GM12891 (cell line): ENCODE data around the gene MAPK1IP1L. TPM values are rescaled to one million over a fixed set of nuclear protein-coding genes. Genes with fewer than 3 reads are reported as not detected.
"Not testable (repeated sequence)": the region's sequence is repeated elsewhere in the genome, so short reads cannot be mapped to it uniquely, and the experiment has no call there.

ENCODE experiments used
- DNase-seq: peaks from one replicate; pipeline ENCODE4 v3.0.0; 2011; ENCODE audit warnings: low spot score; ENCODE audit not compliant: insufficient read length
- FAIRE-seq: peaks from 2 replicates; lab custom pipeline; 2011; peaks lifted over from hg19 to GRCh38; lab: Jason Lieb, UNC
- PAX5 ChIP-seq: IDR thresholded peaks from 2 replicates; pipeline ENCODE4 v1.6.1; 2011; ENCODE audit warnings: low read length, moderate library complexity, mild to moderate bottlenecking; ENCODE audit not compliant: insufficient read depth, severe bottlenecking
- POLR2A ChIP-seq: IDR thresholded peaks from 2 replicates; pipeline ENCODE4 v1.6.1; 2011; ENCODE audit warnings: low read depth, low read length, control low read depth
- POLR2AphosphoS5 ChIP-seq: IDR thresholded peaks from 2 replicates; pipeline ENCODE4 v1.6.1; 2011; ENCODE audit warnings: low read depth, low read length, control low read depth
- POU2F2 ChIP-seq: IDR thresholded peaks from 2 replicates; pipeline ENCODE4 v1.6.1; 2011; ENCODE audit warnings: low read depth, mild to moderate bottlenecking, control low read depth, low read length, moderate library complexity
- SPI1 ChIP-seq: IDR thresholded peaks from 2 replicates; pipeline ENCODE4 v1.6.1; 2011; ENCODE audit warnings: low read depth, low read length, control low read depth
- TAF1 ChIP-seq: IDR thresholded peaks from 2 replicates; pipeline ENCODE4 v1.6.1; 2011; ENCODE audit warnings: low read depth, low read length, control low read depth
- polyA plus RNA-seq: library from polyadenylated mRNA; unstranded; fragments of >200 nt; gene quantifications from one replicate; pipeline ENCODE4 v1.2.1, GENCODE V29; 2012; ENCODE audit warnings: low read depth, missing spikeins, inconsistent platforms; ENCODE audit not compliant: missing spikeins

Gene MAPK1IP1L
- 59.6 TPM for polyA plus RNA-seq

DNA sequence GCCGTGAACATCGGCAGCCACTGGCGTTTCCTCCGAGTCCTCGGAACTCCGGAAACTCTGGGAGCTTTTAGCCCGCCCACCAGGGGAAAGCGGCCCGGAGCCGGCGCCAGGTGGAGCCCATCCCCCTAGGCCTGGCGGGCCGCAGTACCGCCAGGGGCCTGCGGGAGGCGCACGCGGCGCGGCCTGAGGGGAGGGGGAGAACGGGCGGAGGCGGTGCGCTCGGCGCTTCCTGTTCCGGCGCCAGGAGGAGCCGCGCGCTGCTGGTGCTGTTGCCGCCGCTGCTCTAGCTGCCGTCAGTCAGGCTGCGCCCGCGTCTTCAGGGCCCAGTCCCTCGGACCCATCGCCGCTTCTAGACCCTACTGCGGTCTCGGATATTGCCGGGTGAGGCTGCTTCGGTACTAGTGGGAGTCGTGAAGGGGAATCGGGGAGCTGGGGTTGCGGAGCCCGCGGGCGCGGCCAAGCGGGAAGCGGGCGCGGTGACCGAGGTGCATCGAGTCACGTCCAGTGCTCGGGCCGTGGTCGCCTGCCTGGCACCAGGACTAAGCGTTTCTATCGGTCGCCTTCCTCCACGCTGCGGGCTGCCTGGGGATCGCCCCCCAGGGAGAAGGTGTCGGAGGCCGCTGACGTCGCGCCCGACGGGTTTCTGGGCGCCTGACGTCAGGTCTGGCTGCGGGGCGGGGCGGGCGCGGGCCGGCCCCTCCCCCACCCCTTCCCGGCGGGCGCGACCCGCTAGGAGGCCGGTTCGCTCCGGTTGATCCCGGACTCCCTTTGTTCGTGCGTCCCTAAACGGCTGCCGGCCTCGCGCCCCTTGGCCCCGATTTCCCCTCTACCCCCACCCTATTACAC, at the start of gene MAPK1IP1L:
TSS of gene MAPK1IP1L (plus strand) at position 225 of the 846 bp plus-strand sequence. CDS start 10,037 bp downstream, outside the sequence.
- peak; percentile 98 for FAIRE-seq
- DNase-seq = peak; percentile 87

DNA sequence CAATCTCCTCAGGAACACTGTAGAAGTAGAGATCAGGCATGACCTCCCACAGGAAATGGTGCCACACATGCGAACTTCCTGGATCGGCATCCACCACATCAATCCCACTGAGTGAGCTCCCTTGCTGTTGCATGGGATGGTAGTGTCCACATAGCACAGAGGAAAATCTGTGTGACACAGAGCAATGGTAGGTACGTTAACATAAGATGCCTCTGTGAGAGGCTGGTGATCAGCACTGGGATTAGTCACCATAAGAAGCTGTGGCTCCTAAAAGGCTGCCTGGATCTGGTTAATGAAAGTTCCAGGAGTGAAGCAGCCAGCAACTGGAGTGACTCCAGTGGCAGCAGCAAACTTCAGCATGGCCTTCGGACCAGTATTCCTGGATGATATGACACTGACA, 46.4 kb upstream of the MAPK1IP1L start:
- DNase-seq = no peak
- TF ChIP-seq POU2F2 = no peak
- no peak for TF ChIP-seq PAX5
- no peak for TF ChIP-seq POLR2AphosphoS5
- TF ChIP-seq POLR2A = no peak
- no peak for TF ChIP-seq TAF1
- no peak for TF ChIP-seq SPI1
- peak; percentile 5 for FAIRE-seq

More for the DNA sequence above, at the start of gene MAPK1IP1L:
- peak; percentile 68 for TF ChIP-seq POU2F2
- TF ChIP-seq SPI1 = peak; percentile 27; the same call in 1 of the 2 replicates
- peak; percentile 98 for TF ChIP-seq POLR2AphosphoS5
- peak; percentile 84 for TF ChIP-seq TAF1
- peak; percentile 96 for TF ChIP-seq POLR2A
- TF ChIP-seq PAX5 = peak; percentile 67

DNA sequence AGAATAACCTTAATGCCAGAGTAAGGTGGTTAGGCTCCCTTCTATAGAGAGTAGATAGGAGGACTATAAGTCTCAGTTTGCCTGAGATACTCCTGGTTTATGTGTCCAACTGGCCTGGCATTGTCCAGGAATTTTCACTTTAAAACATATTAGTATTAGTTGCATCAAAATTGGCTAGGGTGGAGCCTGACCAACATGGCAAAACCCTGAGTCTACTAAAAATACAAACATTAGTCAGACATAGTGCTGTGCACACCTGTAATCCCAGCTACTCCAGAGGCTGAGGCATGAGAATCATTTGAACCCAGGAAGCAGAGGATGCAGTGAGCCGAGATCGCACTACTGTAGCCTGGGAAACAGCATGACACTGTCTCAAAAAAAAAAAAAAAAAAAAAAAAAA, 36.4 kb upstream of the MAPK1IP1L start:
- TF ChIP-seq POLR2A (no peak), TAF1 (no peak), POLR2AphosphoS5 (no peak), POU2F2 (no peak), SPI1 (no peak)
- DNase-seq (no peak), FAIRE-seq (no peak)

DNA sequence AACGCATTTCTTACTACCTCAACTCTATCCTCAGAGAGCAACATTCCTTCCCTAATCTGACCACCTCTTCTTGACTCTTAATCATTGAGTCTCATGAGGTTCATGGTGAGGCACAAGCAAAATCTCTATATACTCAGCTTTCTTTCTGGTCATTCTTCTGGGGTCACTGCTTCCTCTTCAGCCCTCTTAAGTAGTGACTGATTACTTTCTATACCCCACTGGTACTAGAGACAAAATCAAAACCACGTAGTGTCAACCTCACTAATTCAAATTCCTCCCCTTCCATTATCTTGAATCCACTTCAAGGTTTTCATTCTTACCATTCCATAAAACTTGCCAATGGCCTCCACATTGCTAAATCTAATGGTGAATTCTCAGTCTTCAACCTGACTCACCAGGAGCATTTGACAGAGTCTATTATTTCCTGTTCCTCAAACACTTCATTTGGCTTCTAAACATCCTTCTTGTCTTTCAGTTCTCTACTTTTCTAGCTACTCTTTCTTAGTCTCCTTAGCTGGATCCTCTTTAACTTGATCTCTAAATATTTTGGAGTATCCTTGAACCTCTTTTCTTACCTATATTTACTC, 31.4 kb upstream of the MAPK1IP1L start:
- FAIRE-seq (no peak), DNase-seq (no peak)
- no peak for TF ChIP-seq TAF1
- TF ChIP-seq POLR2AphosphoS5 = no peak
- TF ChIP-seq POLR2A = no peak
- TF ChIP-seq SPI1 = 0 out of 2 replicates have a peak, but pooled peaks have one; percentile 1

DNA sequence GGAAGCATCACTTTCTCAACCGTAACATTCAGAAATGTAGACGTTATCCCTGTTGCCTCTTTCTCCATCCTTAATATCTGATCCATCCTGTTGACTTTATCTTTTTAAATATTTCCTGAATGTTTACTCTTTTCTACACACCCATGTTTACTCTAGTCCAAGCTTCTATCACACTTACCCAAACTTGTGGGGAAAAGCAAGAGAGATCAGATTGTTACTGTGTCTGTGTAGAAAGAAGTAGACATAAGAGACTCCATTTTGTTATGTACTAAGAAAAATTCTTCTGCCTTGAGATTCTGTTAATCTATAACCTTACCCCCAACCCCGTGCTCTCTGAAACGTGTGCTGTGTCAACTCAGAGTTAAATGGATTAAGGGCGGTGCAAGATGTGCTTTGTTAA, 27.1 kb upstream of the MAPK1IP1L start:
- not testable (repeated sequence) for FAIRE-seq, DNase-seq

DNA sequence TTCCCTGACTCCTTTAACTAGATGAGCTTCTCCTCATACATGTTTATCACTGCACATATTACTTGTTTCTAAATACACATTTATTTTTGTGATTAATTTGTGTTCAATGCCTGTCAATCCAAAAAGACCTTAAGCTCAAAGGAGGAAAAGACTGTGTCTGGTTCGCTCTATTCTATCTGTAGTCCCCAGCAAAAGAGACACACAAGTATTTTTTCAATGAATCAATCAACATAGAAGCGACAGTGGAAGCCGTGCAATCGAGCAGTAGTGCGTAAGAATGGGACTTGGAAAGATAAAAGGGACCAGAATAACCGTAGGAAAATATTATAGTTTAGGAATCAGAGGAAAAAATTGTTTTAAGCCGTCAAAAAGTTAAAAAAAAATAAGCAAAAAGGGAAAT, 25.5 kb upstream of the MAPK1IP1L start:
- TF ChIP-seq PAX5 (no peak), SPI1 (no peak), TAF1 (no peak), POU2F2 (no peak), POLR2A (no peak), POLR2AphosphoS5 (no peak)
- DNase-seq = no peak
- FAIRE-seq = no peak

DNA sequence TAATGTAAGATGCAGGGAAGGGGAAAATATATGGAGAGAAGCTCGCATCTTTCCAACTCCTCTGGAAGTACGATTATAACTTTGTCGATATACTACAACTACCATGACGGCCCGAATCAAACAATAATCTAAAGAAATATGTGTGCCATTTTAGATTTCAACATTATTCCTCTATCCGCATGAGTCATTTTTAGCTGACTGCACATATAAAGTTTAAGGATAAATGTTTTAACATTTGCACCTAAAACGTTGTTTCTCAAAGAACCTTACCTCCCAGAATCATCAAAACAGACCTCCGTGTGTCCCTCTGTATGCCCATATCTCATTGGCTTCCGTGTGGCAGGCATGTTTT, 25.0 kb upstream of the MAPK1IP1L start:
- DNase-seq (no peak), FAIRE-seq (peak; percentile 20)
- no peak for TF ChIP-seq POLR2AphosphoS5
- TF ChIP-seq PAX5 = no peak
- no peak for TF ChIP-seq POU2F2
- TF ChIP-seq SPI1 = no peak
- TF ChIP-seq POLR2A = no peak
- TF ChIP-seq TAF1 = no peak

DNA sequence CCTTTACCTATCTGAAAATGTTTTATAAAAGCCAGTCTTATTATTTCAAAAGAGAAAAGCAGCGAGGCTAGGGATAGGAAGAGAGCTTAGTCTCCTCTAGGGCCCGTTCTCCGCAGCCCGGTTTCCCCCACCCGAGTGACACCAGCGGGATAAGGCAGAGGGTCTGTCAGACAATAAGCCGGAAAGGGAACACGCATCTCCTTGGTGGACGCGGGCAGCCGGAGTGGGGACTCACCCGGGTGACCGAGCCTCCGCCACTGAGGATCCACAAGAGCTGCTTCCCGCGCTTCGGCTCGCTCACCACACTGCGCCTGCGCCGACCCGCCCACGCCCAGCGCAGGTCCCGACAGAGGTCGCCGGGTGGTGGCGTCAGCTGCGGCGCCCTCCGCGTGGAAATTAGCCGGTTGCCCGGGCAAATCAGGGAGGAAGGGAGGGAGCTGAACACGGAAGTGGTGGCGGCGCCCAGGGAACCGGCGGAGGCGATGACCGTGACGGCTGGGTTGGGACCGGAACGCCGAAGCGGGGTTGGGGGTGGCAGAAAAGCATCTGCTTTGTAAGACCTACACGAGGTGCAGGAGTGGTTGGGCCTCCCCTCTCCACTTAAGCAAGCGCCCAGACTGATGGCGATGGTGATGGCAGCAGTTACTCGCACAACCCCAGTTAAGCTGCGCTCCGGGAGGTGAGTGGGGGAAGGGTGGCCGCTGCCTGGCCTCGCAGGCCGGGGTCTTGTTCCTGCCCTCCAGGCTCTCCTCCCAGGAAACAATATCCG, 24.5 kb upstream of the MAPK1IP1L start, which contains the start of the genes SOCS4 and WDHD1:
TSS of gene SOCS4 (plus strand) at position 444 of the 769 bp plus-strand sequence. CDS start 15,806 bp downstream, outside the sequence.
TSS of gene WDHD1 (minus strand) at position 307 of the 769 bp plus-strand sequence. CDS start 312 bp downstream, outside the sequence.
- peak; percentile 79 for TF ChIP-seq POLR2AphosphoS5
- peak; percentile 73 for TF ChIP-seq SPI1
- no peak; the same call in 1 of the 2 replicates for TF ChIP-seq TAF1
- peak; percentile 88 for TF ChIP-seq POLR2A
- peak; percentile 99 for TF ChIP-seq PAX5
- TF ChIP-seq POU2F2 = peak; percentile 79
- DNase-seq = peak; percentile 86
- FAIRE-seq = peak; percentile 100

DNA sequence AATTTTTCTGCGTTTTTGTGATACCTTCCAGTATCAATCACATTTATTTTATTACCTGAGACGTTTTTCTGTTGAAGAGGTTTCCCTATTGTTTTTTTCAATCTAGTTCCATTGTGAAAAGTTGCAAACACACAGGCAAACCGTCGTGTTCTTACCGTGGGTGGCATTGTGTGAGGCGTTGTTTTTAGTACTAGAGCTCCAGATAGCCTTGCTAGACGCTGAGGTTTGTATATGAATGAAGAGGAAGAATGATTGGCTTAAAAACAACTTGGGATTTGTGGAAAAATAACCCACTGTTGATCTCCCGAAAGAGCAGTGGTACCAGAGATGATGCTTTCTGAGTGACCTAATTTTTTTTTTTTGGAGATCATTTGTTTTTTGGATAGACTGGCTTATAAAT, 23.4 kb upstream of the MAPK1IP1L start:
- FAIRE-seq (peak; percentile 60), DNase-seq (no peak)
- TF ChIP-seq SPI1 = no peak
- no peak for TF ChIP-seq POLR2AphosphoS5
- no peak for TF ChIP-seq POLR2A
- no peak for TF ChIP-seq TAF1
- no peak for TF ChIP-seq POU2F2
- TF ChIP-seq PAX5 = no peak
